ENCODE measurements around the gene ACTR1B.

DNA sequence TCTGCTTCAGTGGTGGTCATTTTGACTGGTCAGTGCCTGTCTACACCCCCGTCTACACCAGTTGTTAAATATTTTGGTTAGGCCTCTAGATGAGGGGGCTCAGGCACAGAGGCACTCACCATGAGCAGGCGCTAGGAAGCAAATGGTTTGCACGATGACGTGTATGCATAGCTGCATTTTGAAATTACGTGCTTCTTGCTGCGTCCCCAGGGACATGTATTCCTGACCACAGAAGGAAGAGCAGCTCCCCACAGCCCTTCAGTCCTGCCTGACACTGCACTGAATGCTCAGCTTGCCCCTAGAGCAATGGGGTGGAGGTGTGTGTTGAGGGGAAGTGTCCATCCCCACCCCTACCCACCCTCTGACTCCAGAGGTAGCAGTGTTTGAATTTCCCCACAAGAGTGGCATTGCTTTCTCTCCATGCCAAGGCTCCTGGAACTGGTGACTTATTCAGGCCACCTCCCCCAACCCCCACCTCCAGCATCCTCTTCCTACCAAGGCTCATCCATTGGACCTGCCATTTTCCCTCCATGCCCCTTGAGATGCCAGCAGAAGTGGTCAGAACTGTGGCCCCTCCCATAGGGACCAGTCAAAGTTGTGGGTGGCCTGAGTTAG lies 38.1 kb upstream of the ACTR1B start:
- TF ChIP-seq CTCF (conservative IDR thresholded peaks at IDR 0.05; ENCODE audit: low read length): no peak
- no peak for TF ChIP-seq EZH2phosphoT487 (IDR thresholded peaks at IDR 0.05; ENCODE audit: borderline replicate concordance, low read depth, low read length)

Data from OCI-LY7 (cell line).